CD4-positive, alpha-beta T cell treated with Interleukin-17A for 1 hour (primary cell): ENCODE measurements around the gene UBE2B.
"Not testable (repeated sequence)": the region's sequence is repeated elsewhere in the genome, so short reads cannot be mapped to it uniquely, and the experiment has no call there.

Source experiments
- DNase-seq: peaks from one replicate; pipeline ENCODE4 v3.0.0-alpha.2; 2020

The UBE2B gene

DNA sequence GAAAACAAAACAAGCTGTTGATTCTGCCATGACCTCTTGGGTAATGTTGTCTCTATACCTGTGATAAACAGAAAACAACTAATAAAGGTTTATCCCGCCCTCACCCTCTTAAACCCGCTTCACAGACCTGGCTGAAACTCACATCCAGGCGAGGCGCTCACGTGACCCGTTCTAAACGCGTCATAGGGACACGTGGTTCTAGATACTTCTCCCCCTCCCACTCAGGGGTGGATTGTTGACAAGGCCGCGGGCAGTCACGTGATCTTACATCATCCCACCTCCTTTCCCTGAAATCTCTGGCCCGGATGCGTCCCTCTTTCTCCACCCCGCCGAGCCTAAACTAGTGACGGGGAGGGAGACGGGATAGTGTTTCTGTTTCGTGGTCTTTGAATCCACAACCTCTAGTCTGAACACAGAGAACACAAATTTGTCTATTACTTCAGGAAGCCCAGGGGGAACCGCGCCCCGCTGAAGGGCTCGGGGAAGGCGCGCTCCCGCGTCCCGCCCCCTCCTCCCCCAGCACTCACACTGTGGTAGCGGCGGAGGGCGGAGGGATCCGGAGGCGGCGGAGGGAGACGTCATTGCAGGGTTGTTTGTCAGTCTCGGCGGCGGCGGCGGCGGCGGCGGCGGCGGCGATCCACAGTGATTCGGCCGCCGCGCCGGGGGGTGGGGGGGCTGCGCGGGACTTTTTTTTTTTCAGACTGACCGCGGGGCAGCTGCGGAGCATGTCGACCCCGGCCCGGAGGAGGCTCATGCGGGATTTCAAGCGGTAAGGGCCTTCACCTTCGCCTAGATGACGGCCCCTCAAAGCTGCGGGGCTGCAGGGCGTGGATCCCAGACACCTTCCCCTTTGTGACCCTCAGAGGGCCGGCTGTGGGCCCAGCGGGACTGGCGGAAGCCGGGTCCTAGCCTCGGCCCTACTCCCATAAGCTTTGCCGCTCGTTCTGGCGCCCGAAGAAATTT lies at the start of gene UBE2B:
Gene UBE2B (plus strand): TSS at position 699 of the 963 bp plus-strand sequence. CDS start 27 bp downstream, at position 726.
- peak; percentile 98 for DNase-seq

DNA sequence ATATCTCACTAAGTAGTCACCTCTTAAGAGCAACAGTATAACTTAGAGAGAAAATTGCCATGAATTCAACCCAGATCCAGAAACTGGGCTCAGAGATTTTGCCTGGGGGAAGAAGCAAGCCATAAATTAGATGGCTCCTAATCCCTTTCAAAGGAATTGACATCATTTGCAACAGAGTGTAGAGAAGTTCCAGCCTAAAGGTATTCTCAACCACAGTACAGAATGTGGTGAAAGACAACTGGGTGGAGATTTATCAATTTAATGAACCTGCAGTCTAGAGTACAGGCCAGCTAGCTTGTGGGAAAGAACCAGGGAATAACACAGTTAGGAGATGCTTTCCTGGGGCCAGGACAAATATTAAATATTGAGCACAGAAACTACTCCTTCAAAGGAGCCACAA lies 44.0 kb upstream of the UBE2B start:
- no peak for DNase-seq

DNA sequence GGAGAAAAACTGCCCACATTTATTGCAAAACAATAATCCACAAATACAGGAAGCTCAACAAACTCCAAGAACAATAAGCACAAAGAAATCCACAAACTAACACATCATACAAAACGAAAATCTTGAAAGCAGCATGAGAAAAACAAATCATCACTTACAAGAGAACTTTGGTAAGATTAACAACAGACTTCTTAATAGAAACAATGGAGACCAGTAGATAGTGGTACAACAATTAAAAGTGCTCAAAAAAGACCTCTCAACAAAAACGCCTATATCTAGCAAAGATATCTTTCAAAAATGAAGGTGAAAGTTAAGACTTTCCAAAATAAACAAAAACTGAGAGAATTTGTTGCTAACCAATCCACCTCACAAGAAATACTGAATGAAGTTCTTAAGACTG lies 42.8 kb upstream of the UBE2B start:
- no peak for DNase-seq

DNA sequence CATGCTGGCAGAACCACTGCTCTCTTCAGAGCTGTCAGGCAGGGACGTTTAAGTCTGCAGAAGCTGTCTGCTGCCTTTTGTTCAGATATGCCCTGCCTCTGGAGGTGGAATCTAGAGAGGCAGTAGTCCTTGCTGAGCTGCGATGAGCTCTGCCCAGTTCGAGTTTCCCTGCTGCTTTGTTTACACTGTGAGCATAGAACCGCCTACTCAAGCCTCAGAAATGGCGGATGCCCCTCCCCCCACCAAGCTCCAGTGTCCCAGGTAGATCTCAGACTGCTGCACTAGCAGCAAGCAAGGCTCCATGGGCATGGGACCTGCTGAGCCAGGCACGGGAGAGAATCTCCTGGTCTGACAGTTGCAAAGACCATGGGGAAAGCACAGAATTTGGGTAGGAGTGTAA lies 34.5 kb upstream of the UBE2B start:
- not testable (repeated sequence) for DNase-seq

DNA sequence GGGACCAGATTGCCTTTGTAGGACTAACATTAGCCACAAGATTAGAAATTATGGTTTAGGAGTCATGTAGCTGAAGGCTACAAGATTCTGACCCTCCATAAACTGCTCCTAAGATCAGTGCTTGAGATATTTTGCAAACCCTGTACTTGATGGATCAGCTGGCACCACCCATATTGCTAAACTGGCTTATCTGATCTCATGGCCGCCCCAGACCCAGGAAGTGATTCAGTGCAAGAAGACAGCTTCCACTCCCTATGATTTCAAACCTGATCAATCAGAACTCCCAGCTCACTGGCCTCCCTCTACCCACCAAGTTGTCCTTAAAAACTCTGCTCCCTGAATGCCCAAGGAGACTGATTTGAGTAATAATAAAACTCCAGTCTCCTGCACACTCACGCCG lies 27.9 kb upstream of the UBE2B start:
- DNase-seq, result not testable (repeated sequence)

DNA sequence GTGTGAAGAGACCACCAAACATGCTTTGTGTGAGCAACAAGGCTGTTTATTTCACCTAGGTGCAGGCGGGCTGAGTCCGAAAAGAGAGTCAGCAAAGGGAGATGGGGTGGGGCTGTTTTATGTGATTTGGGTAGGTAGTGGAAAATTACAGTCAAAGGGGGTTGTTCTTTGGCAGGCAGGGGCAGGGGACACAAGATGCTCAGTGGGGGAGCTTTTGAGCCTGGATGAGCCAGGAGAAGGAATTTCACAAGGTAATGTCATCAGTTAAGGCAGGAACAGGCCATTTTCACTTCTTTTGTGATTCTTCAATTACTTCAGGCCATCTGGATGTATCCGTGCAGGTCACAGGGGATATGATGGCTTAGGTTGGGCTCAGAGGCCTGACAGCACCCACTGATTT lies 25.9 kb upstream of the UBE2B start:
- DNase-seq, result not testable (repeated sequence)

DNA sequence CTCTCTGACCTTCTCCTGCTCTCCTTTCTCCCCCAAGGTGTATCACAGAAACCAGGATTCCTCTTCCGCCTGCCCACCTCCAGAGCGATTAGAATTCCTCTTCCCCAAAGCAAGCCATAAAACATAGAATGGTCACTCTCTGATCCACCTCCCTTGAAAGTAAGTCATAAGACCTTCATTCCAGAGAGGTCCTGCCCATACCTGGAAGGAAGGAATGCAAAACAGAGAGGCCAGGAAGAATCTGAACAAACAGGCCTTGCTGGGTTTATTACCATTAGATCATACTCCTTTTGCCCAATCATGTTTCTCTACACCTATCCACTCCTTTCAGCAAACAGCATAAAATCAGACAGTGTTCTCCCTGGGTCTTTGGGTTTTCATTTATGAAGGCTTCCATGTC lies 25.4 kb upstream of the UBE2B start:
- DNase-seq, result no peak

DNA sequence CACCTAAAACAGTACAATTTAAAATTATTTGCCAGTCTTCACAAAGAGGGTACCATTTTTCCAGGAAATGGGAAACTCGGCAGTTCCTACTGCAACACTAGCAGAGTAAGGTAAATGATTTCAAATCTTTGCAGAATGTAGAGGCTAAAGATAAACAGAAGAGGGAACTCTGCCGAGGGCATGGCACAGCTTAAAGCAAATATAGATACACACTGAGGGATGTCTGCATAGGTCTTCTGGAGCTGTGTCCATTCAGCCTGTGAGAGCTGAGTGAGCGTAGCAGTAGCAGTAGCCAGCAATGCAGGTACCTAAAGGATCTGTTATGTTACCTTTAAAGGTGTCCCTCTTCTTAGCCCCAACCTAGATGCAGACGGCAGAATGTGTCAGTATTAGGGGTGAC lies 21.9 kb upstream of the UBE2B start:
- no peak for DNase-seq

DNA sequence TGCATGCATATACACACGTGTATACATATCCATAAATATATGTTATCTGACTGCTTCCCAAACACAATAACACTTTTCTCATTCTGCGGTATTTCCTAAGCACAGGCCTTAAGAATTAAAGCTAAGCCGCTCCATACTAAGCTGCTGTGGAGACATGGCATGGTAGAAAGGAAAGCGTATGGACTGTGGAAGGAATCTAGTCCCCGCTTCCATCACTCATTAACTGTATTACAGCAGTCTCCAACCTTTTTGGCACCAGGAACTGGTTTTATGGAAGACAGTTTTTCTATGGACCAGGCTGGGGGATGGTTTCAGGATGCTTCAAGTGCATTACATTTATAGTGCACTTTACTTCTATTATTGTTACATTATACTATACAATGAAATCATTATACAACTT lies 15.7 kb upstream of the UBE2B start:
- no peak for DNase-seq

DNA sequence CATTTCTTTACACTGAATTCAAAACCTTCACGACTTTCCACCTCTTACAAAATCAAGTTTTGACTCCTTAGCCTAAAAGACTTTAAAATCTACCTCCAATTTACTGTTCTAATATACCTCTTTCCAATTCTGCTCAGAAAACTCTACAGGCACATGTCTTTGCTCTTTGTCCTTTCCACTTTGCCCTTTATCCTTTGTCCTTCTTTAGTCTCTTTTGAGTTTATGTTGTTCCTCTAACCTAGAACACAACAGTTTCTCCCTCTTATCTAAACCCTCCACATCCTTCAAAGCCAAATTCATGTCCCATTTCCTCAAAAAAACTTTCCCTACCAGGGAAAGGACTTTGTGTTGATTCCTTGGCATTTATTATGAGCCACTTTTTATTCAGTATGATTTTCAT lies 5.8 kb upstream of the UBE2B start:
- DNase-seq, result no peak

DNA sequence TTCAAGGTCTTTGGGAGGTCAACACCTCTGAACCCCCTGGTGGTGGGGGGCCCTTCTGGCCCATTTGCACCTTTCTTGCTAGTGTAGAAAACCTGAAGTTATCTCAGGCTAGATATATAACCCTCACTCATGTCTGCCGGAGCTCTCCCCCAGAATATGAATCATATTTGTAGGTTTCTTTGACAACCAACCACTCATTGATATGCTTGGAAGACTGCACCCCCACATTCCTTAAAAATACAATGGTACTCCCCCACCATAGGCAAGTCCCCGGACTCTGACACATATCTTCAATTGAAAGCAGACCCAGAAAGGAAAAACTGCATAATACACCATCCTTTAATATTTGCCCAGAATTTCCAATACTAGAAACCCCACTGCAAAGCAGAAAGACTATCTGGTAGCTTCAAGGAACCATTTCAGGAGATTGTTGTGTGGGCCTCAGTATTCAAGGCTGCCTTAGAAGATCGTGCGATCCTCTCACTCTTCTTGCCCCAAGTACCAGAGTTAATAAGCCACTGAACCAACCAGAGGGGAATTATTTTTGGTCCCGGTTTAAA lies 978 bp upstream of the UBE2B start:
- DNase-seq, result no peak

DNA sequence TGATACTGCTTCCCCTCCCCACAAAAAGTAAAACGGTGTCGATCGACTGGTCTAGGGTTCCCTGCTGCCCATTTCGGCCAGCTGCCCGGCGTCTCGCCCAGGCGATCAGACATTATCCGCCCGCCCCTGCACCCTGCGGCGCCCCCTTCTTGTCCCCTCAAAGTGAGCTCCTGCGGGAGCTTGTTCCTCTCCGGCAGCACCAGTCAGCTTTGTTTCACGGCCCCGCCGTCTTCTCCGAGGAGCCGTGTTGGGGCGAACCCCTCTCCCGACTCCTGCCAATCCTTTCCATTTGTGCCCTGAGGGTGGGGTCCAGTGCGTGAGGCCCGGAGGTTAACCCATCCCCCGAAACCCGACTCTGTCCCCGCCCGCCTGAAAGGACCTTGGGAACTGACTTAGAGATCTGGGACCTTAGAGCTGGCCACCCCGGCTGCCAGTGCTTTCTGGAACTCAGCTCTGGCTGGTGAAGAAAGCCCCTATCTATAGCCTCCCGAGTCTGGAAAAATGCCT lies 518 bp downstream of the UBE2B start:
- DNase-seq, result peak; percentile 47

DNA sequence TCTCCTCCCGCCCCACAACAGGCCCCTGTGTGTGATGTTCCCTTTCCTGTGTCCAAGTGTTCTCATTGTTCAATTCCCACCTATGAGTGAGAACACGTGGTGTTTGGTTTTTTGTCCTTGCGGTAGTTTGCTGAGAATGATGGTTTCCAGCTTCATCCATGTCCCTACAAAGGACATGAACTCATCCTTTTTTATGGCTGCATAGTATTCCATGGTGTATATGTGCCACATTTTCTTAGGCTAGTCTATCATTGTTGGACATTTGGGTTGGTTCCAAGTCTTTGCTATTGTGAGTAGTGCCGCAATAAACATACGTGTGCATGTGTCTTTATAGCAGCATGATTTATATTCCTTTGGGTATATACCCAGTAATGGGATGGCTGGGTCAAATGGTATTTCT lies 2.3 kb downstream of the UBE2B start:
- DNase-seq, result not testable (repeated sequence)

DNA sequence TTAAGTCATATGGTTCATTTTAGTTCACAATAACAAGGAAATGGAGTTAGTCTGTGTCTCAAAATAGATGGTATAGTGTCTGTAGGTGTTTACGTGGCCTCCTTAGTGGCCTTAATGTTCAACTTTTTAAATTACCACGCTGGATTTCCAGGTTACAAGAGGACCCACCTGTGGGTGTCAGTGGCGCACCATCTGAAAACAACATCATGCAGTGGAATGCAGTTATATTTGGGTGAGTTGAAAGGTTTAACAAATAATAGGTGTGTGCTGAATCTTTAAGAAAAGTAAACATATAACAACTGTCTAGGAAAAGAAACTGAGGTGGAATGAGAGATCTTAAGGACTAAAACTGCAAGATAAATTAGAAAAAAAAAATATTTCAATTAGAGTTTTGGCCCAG lies 2.9 kb downstream of the UBE2B start:
- DNase-seq, result peak; percentile 38

DNA sequence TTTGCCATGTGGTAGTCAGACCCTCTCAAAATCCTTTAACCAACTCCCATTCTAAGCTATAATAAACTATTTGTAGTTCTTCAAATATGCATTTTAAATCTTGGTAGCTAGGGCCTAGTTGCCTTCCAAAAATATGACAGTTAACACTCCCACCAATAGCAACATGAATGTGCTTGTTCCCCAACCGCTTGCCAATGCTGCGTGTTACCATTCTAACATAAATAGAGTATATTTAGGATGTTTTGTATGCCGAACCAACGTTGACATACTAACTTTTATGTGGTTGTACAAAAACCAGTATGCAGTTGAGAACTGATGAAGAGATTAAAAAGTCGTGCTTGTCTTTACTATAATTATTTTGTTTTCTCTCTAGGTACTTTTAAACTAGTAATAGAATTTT lies 9.0 kb downstream of the UBE2B start:
- DNase-seq, result no peak

DNA sequence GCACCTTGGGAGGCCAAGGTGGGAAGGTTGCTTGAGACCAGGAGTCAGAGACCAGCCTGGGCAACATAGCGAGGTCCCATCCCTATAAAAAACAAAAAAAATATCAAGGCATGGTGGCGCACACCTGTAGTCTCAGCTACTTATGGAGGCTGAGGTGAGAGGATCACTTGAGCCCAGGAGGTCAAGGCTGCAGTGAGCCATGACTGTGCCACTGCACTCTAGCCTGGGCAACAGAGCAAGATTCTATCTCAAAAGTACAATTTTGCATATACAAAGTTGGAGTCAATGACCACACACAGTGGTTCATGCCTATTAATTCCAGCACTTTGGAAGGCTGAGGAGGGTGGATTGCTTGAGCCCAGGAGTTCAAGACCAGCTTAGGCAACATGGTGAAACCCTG lies 10.8 kb downstream of the UBE2B start:
- DNase-seq, result not testable (repeated sequence)

DNA sequence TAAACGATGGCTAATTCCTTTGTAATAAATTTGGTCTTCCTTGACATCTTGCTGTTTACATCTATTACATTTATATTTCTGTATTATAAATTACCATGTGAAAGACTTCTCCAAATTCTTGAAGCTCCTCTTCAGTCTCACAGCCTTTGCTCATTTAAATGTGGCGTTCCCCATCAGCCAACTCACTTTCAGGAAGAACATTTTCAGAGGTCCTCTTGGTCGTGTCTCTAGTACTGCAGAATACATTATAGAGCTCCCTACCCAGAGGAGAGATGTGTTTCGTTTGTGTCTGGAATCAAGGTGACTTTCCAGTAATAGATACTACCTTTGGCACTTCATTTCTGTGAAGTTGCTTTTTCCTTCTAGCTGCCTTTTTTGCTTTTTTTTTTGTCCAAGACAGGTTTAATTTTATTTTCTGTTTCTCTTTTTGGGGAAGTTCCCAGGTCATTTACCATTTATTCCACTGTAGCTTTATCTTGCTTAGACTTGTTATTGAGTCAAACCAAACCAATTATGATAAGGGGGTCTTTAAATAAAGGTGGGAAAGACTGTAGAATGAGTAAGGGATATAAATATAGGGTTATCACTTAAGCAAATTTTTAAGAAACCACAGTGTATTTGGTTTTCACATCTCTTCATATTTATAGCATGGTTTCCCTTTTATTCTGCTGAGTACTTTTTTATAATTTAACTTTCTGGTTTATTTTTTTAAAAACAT lies 12.8 kb downstream of the UBE2B start:
- DNase-seq, result no peak

DNA sequence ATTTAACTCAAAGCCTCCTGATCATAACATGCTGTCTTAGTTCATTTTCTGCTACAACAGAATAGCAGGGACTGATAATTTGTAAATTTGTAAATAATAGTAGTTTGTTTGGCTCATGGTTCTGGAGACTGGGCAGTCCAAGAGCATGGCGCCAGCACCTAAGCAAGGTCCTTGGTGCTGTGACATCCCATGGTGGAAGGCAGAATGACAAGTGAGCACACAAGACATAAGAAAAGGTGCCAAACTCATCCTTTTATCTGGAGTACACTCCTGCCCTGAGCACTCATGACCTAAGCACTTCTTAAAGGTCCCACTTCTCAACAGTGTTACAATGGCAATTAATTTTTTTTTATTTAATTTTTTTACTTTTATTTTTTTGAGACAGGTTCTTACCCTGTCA lies 16.1 kb downstream of the UBE2B start:
- DNase-seq, result no peak

DNA sequence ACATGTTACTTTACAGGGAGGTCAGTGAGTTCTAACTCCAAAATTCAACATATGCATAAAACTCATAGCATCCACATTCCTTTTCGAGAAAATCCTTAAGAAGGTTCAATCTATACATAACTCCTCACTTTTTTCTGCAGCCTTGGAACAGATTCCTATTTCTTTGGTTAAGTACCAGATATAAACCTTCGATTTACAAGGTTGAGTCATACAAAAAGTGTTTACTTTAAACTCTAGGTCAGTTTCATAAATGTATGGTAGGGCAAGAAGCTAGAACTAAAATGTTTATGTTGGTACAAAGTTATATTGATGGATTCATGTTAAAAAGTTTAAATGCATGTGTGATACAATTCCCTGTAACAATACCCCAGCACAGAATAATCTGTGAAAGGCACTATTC lies 20.9 kb downstream of the UBE2B start:
- no peak for DNase-seq

DNA sequence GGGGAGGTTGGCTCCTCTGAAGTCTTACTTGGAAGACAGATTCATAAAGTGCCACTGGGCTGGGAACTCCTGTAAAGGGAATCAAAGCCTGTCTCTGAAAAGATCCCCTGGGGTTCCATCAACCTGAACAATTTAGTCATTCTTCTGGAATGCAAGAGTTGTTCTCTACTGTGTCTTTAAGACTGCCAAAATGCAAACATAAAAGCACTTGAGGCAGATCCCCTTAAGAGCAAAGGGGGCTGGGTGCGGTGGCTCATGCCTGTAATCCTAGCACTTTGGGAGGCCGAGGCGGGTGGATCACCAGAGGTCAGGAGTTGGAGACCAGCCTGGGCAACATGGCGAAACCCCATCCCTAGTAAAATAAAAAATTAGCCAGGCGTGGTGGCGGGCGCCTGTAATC lies 23.6 kb downstream of the UBE2B start:
- no peak for DNase-seq

DNA sequence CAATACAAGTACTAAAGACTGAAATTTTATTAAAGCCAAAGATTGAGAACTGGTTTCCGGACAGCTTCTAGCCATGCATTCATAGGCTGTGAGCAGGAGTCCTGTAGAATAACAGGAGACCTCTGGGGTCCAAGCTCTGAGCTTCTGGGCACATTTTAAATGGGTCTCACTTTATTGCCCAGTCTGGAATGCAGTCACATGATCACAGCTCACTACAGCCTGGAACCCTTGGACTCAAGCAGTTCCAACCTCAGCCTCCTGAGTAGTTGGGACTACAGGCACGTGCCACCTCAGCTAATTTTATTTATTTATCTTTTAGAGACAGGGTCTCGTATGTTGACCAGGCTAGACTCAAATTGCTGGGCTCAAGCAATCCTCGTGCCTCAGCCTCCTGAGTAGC lies 24.9 kb downstream of the UBE2B start:
- no peak for DNase-seq

DNA sequence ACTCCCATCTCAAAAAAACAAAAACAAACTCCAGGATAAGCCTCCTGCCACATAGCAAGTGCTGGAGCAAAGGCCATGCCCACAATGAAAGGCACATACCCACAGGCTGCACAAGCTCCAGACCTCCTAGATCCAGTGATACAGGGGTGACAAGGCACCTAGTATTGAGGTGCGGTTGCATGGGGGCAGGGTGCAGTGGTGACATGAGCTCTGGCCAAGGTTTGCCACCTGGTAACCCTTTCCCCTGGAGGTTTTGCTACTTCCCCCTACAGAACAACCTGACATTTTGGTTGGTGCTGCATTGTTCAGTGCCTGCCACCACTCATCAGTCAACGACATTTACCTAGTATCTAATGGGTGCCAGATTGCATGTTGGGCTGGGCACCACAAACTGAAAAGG lies 25.8 kb downstream of the UBE2B start:
- no peak for DNase-seq

DNA sequence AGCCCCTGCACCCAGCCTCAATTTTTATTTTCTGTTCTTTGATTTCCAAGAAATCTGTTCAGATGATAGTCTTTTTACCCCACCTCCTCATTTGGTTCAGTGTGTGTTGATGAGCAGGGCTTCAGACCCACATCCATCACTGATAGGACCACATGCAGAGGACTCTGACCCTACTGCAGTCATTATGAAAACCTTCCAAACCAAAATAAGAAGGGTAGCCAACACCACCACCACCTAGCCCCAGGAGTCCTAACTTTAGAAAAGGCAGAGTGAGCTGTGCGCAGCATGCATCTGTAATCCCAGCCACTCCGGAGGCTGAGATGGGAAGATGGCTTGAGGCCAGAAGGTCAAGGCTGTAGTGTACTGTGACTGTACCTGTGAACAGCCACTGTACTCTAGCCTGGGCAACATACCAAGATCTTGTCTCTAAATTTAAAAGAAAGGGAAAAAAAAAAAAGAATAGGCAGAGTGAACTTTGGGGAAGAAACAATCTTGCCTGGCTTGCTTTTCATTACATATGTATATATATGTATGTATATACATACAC lies 27.3 kb downstream of the UBE2B start:
- no peak for DNase-seq
